OCI-LY1 (cell line): ENCODE results near the gene MDN1.

Experiments
- H2AFZ ChIP-seq: fragments of 200-600 bp; sonication (generic), shearing (Covaris generic); 2 replicates; pipeline ENCODE4 v1.6.0; 2014; ENCODE audit warnings: antibody characterized with exemption, mild to moderate bottlenecking, low read length
- H3F3A ChIP-seq: fragments of 200-600 bp; sonication (generic), shearing (Covaris generic); 2 replicates; pipeline ENCODE4 v1.6.0; 2014; ENCODE audit warnings: mild to moderate bottlenecking, antibody characterized with exemption, low read length, moderate library complexity; ENCODE audit not compliant: insufficient read depth
- H3K27ac ChIP-seq: fragments of 200-600 bp; sonication (generic); 2 replicates; pipeline ENCODE4 v1.5.1; 2014; ENCODE audit warnings: low read length, mixed run types, mild to moderate bottlenecking, low read depth; ENCODE audit not compliant: poor library complexity, severe bottlenecking
- H3K27me3 ChIP-seq: fragments of 200-600 bp; sonication (generic); 2 replicates; pipeline ENCODE4 v1.6.0; 2014; ENCODE audit warnings: antibody characterized with exemption, mild to moderate bottlenecking, low read length, moderate library complexity; ENCODE audit not compliant: insufficient read depth
- H3K36me3 ChIP-seq: fragments of 200-600 bp; sonication (generic); 2 replicates; pipeline ENCODE4 v1.6.1; 2014; ENCODE audit warnings: mild to moderate bottlenecking, antibody characterized with exemption, low read length, moderate library complexity, mixed read lengths; ENCODE audit not compliant: insufficient read depth
- H3K4me1 ChIP-seq: fragments of 200-600 bp; sonication (generic); 2 replicates; pipeline ENCODE4 v1.5.1; 2014; ENCODE audit warnings: mild to moderate bottlenecking, low read length, moderate library complexity; ENCODE audit not compliant: insufficient read depth, severe bottlenecking
- H3K4me2 ChIP-seq: fragments of 200-600 bp; sonication (generic), shearing (Covaris generic); 2 replicates; pipeline ENCODE4 v1.6.1; 2014; ENCODE audit warnings: low read length
- H3K4me3 ChIP-seq: fragments of 200-600 bp; sonication (generic); 2 replicates; pipeline ENCODE4 v1.5.1; 2014; ENCODE audit warnings: low read length, low read depth, mild to moderate bottlenecking, mixed read lengths; ENCODE audit not compliant: poor library complexity, severe bottlenecking
- H3K79me2 ChIP-seq: fragments of 200-600 bp; shearing (Covaris generic); 2 replicates; pipeline ENCODE4 v1.6.1; 2016; ENCODE audit warnings: mixed run types, low read length, mixed read lengths; ENCODE audit not compliant: insufficient read depth
- H3K9ac ChIP-seq: fragments of 200-600 bp; sonication (generic), shearing (Covaris generic); 2 replicates; pipeline ENCODE4 v1.6.1; 2014; ENCODE audit warnings: mild to moderate bottlenecking, low read length, mixed read lengths
- H3K9me2 ChIP-seq: fragments of 200-600 bp; sonication (generic), shearing (Covaris generic); 2 replicates; pipeline ENCODE4 v1.6.1; 2014; ENCODE audit warnings: low read depth, mild to moderate bottlenecking, low read length, mixed read lengths
- H3K9me3 ChIP-seq: fragments of 200-600 bp; shearing (Covaris generic); 2 replicates; pipeline ENCODE4 v1.6.1; 2014; ENCODE audit warnings: low read length, mixed read lengths
- H4K20me1 ChIP-seq: fragments of 200-600 bp; sonication (generic), shearing (Covaris generic); 2 replicates; pipeline ENCODE4 v1.6.0; 2016; ENCODE audit warnings: mild to moderate bottlenecking, low read length; ENCODE audit not compliant: insufficient read depth
- EZH2 ChIP-seq: fragments of 200-600 bp; sonication (generic), shearing (Covaris generic); IDR thresholded peaks from 2 replicates; pipeline ENCODE4 v1.8.0; 2017; ENCODE audit warnings: borderline replicate concordance, mixed run types, mild to moderate bottlenecking, antibody characterized with exemption, low read length, moderate library complexity, mixed read lengths
- TF ChIP-seq, protein P1 (sequence below): fragments of 200-600 bp; sonication (generic), shearing (Covaris generic); IDR thresholded peaks from 2 replicates; pipeline ENCODE4 v1.5.1; 2017; ENCODE audit warnings: mild to moderate bottlenecking, antibody characterized with exemption, low read length, moderate library complexity, mixed read lengths

The MDN1 gene

GRCh38 chr6:89706121-89706520 is 113.5 kb downstream of the MDN1 start:
- H3K9ac ChIP-seq, result no peak overlapping the region
- H3K9me3 ChIP-seq, result no peaks in the 10 kb centered on the region
- H3K9me2 ChIP-seq, result no peaks in the 10 kb centered on the region
- H3K4me1 ChIP-seq, result no peaks in the 10 kb centered on the region
- no peak overlapping the region for H3K4me3 ChIP-seq
- no peak overlapping the region for H2AFZ ChIP-seq
- H3K79me2 ChIP-seq, result no peaks in the 10 kb centered on the region
- H3K4me2 ChIP-seq, result no peak overlapping the region
- peaks cover 95% of the 10 kb centered on the region for H3K36me3 ChIP-seq
- no peak for TF ChIP-seq EZH2
- TF ChIP-seq, protein P1, sequence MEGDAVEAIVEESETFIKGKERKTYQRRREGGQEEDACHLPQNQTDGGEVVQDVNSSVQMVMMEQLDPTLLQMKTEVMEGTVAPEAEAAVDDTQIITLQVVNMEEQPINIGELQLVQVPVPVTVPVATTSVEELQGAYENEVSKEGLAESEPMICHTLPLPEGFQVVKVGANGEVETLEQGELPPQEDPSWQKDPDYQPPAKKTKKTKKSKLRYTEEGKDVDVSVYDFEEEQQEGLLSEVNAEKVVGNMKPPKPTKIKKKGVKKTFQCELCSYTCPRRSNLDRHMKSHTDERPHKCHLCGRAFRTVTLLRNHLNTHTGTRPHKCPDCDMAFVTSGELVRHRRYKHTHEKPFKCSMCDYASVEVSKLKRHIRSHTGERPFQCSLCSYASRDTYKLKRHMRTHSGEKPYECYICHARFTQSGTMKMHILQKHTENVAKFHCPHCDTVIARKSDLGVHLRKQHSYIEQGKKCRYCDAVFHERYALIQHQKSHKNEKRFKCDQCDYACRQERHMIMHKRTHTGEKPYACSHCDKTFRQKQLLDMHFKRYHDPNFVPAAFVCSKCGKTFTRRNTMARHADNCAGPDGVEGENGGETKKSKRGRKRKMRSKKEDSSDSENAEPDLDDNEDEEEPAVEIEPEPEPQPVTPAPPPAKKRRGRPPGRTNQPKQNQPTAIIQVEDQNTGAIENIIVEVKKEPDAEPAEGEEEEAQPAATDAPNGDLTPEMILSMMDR, result no peak
- no peak overlapping the region for H3K27ac ChIP-seq
- no peaks in the 10 kb centered on the region for H3K27me3 ChIP-seq
- H4K20me1 ChIP-seq, result no peaks in the 10 kb centered on the region
- H3F3A ChIP-seq, result no peaks in the 10 kb centered on the region

GRCh38 chr6:89703292-89703691 is 116.3 kb downstream of the MDN1 start:
- no peak overlapping the region for H2AFZ ChIP-seq
- no peaks in the 10 kb centered on the region for H3K9me2 ChIP-seq
- no peak overlapping the region for H3K4me3 ChIP-seq
- no peaks in the 10 kb centered on the region for H4K20me1 ChIP-seq
- TF ChIP-seq EZH2, result no peak
- TF ChIP-seq, protein P1, result no peak
- no peaks in the 10 kb centered on the region for H3K79me2 ChIP-seq
- no peaks in the 10 kb centered on the region for H3K4me1 ChIP-seq
- H3F3A ChIP-seq, result no peaks in the 10 kb centered on the region
- no peaks in the 10 kb centered on the region for H3K27me3 ChIP-seq
- no peak overlapping the region for H3K4me2 ChIP-seq
- H3K9me3 ChIP-seq, result no peaks in the 10 kb centered on the region
- peaks cover 97% of the 10 kb centered on the region for H3K36me3 ChIP-seq
- H3K9ac ChIP-seq, result no peak overlapping the region
- no peak overlapping the region for H3K27ac ChIP-seq

DNA sequence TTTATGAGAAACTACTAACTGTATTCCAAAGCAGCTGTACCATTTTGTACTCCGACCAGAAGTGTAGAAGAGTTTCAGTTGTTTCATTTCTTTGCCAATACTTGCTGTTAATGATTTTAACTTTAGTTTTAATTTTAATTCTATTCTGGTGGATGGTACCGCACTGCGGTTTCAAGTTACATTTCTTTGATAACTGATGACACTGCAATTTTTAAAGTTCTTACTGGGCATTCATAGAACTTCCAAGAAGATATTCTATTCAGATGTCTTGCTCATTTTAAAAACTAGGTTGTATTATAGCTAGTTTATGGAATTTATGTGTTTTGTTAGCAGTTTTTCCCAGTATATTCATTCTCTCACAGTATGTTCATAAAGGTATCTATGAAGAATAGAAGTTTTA is 117.2 kb downstream of the MDN1 start:
- Histone ChIP-seq H3K9me2 (no peaks in the 10 kb centered on the region), H3F3A (no peaks in the 10 kb centered on the region), H3K4me1 (no peaks in the 10 kb centered on the region), H3K36me3 (peaks cover 96% of the 10 kb centered on the region), H3K4me2 (no peak overlapping the region), H3K9ac (no peak overlapping the region), H2AFZ (no peak overlapping the region), H3K9me3 (no peaks in the 10 kb centered on the region), H3K27ac (no peak overlapping the region), H3K4me3 (no peak overlapping the region), H3K27me3 (no peaks in the 10 kb centered on the region), H3K79me2 (no peaks in the 10 kb centered on the region), H4K20me1 (no peaks in the 10 kb centered on the region)
- TF ChIP-seq, protein P1, result no peak
- TF ChIP-seq EZH2, result no peak
